ENCODE data around the gene LRRIQ1.

Gene LRRIQ1

GRCh38 chr12:85163752-85164321 lies 127.7 kb downstream of the LRRIQ1 start:
- TF ChIP-seq CTCF (IDR thresholded peaks at IDR 0.05; ENCODE audit: low read depth, low read length, poor library complexity, severe bottlenecking) (no peak), EZH2phosphoT487 (IDR thresholded peaks at IDR 0.05; ENCODE audit: borderline replicate concordance, low read length) (no peak)
- H3K27ac ChIP-seq (ENCODE audit: low read depth, low read length): no peak overlapping the region
- H3K27me3 ChIP-seq (ENCODE audit: control insufficient read depth, low read length): no peaks in the 10 kb centered on the region
- no peak overlapping the region for H3K4me3 ChIP-seq (ENCODE audit: low read length)
- H3K9me3 ChIP-seq (ENCODE audit: control insufficient read depth, insufficient read depth, low read length): no peaks in the 10 kb centered on the region
- no peak overlapping the region for H3K4me2 ChIP-seq (ENCODE audit: low read length)
- no peaks in the 10 kb centered on the region for H3K79me2 ChIP-seq (ENCODE audit: control insufficient read depth, low read length)
- no peaks in the 10 kb centered on the region for H3K36me3 ChIP-seq (ENCODE audit: control insufficient read depth, low read length)
- H3F3A ChIP-seq (ENCODE audit: control insufficient read depth, insufficient read depth): no peaks in the 10 kb centered on the region
- H3K9me2 ChIP-seq (replicated peaks; ENCODE audit: control insufficient read depth, low read length): no peaks in the 10 kb centered on the region
- no peaks in the 10 kb centered on the region for H4K20me1 ChIP-seq (ENCODE audit: control insufficient read depth, insufficient read depth, low read depth, low read length)
- no peaks in the 10 kb centered on the region for H3K4me1 ChIP-seq (ENCODE audit: control insufficient read depth, low read length)

DNA sequence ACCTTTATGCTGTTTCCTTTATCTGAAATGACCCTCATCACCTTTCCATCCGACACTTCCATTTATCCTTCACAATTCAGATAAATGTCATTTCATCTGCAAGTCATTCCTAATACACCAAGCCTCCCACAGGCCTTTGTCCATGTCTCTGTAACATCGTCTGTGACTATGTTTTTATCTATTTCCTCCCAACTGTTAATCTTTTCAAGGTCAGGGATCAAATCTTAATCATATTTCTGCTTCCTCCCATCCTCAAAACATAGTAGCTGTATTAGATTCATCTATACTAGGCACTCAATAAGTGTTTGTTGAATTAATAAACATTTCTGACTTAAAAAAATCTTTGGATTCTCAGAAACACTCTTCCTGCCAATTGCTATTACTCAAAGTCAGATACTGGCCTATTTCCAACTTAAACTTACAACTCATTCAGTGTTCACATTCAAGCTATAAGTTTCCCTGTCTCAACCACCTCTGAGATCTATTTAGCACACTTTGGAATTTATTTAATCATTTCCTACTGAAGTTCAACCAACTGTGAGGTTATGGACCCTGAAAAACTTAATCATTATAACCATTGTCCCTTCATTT lies 143.6 kb downstream of the LRRIQ1 start:
- no peaks in the 10 kb centered on the region for H3K36me3 ChIP-seq (ENCODE audit: control insufficient read depth, low read length)
- no peaks in the 10 kb centered on the region for H3K4me1 ChIP-seq (ENCODE audit: control insufficient read depth, low read length)
- H3F3A ChIP-seq (ENCODE audit: control insufficient read depth, insufficient read depth): no peaks in the 10 kb centered on the region
- no peaks in the 10 kb centered on the region for H3K9me3 ChIP-seq (ENCODE audit: control insufficient read depth, insufficient read depth, low read length)
- no peaks in the 10 kb centered on the region for H3K79me2 ChIP-seq (ENCODE audit: control insufficient read depth, low read length)
- H3K27ac ChIP-seq (ENCODE audit: low read depth, low read length): no peak overlapping the region
- H4K20me1 ChIP-seq (ENCODE audit: control insufficient read depth, insufficient read depth, low read depth, low read length): no peaks in the 10 kb centered on the region
- no peak overlapping the region for H3K4me2 ChIP-seq (ENCODE audit: low read length)
- no peak overlapping the region for H3K4me3 ChIP-seq (ENCODE audit: low read length)
- H3K9me2 ChIP-seq (replicated peaks; ENCODE audit: control insufficient read depth, low read length): no peaks in the 10 kb centered on the region
- no peaks in the 10 kb centered on the region for H3K27me3 ChIP-seq (ENCODE audit: control insufficient read depth, low read length)
- no peak for TF ChIP-seq CTCF (IDR thresholded peaks at IDR 0.05; ENCODE audit: low read depth, low read length, poor library complexity, severe bottlenecking)
- no peak for TF ChIP-seq EZH2phosphoT487 (IDR thresholded peaks at IDR 0.05; ENCODE audit: borderline replicate concordance, low read length)

DNA sequence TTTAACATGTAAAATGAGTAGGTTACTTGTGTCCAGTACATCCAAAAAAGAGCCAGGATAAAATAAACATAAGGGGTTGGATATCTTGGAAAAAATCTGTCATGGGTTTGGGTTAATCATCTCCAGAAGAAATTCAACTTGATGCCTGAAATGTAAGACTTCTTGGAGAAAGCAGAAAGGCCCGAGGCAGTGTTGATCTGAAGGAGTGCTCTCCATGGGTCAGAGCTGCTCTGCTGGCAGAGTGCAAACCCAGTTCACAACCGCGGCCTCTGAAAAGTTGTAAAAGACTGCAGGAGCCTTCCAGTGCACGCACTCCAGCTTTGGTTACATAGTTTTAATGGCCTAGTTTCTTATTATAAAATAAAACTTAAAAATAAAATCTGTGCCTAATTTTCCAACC lies 146.5 kb downstream of the LRRIQ1 start:
- no peaks in the 10 kb centered on the region for H3K79me2 ChIP-seq (ENCODE audit: control insufficient read depth, low read length)
- no peaks in the 10 kb centered on the region for H3K9me2 ChIP-seq (replicated peaks; ENCODE audit: control insufficient read depth, low read length)
- H3K4me2 ChIP-seq (ENCODE audit: low read length): no peak overlapping the region
- no peaks in the 10 kb centered on the region for H3F3A ChIP-seq (ENCODE audit: control insufficient read depth, insufficient read depth)
- no peak overlapping the region for H3K27ac ChIP-seq (ENCODE audit: low read depth, low read length)
- H3K4me1 ChIP-seq (ENCODE audit: control insufficient read depth, low read length): no peaks in the 10 kb centered on the region
- TF ChIP-seq EZH2phosphoT487 (IDR thresholded peaks at IDR 0.05; ENCODE audit: borderline replicate concordance, low read length) (no peak), CTCF (IDR thresholded peaks at IDR 0.05; ENCODE audit: low read depth, low read length, poor library complexity, severe bottlenecking) (no peak)
- H3K4me3 ChIP-seq (ENCODE audit: low read length): no peak overlapping the region
- H3K36me3 ChIP-seq (ENCODE audit: control insufficient read depth, low read length): no peaks in the 10 kb centered on the region
- H3K9me3 ChIP-seq (ENCODE audit: control insufficient read depth, insufficient read depth, low read length): no peaks in the 10 kb centered on the region
- no peaks in the 10 kb centered on the region for H4K20me1 ChIP-seq (ENCODE audit: control insufficient read depth, insufficient read depth, low read depth, low read length)
- H3K27me3 ChIP-seq (ENCODE audit: control insufficient read depth, low read length): no peaks in the 10 kb centered on the region
